HG02973 (cell line): ENCODE results near the gene ADAM15.

Experiments
- ATAC-seq: cut with Tn5 transposase; IDR thresholded peaks from one replicate; pipeline ENCODE4 v1.9.1; 2021; ENCODE audit warnings: moderate library complexity; ENCODE audit not compliant: unreplicated experiment

Gene ADAM15

DNA sequence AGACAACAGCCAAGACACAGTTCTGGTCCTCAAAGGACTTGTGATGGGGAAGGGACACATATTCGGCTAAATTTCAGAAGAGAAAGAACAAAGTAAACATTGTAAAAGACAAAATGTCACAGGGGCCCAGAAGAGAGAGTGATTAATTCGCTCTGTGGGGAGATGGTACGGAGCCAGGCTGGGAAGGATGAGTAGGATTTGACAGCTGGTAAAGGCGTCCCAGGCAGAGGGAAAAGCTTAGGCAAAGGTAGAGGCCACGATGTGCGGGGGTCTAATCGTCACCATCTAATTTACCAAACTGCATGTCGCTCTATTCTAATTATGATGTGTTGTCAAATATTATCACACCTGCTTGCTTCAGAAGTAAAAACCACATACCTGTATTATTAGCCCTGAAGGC lies 59.3 kb downstream of the ADAM15 start:
- ATAC-seq = no peak

DNA sequence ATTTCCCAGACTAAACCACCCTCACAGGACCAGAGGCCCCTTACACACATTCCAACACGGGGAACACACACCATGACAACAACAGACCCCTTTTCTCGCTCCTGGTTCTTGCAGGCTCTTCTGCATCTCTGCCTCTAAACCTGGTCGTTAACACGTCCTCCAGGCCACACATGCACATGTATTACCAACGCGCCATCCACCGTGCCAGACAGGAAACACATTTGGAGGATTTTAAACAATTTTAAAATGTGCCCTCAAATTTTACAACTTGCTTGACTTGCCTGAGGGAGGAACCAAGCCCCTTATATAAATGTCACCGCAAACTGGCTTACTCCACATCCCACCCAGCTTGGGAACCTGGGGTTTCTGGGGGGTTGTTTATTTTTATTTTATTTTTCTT lies 59.7 kb downstream of the ADAM15 start:
- ATAC-seq = no peak
